COLO668 (cell line): ENCODE measurements around the gene ANXA9.

Source experiments
- DNase-seq: peaks from one replicate; lab custom pipeline; 2025; ENCODE audit not compliant: unreplicated experiment; lab: John Stamatoyannopoulos, UW

The ANXA9 gene

GRCh38 chr1:150974580-150975478 is 7.3 kb upstream of the ANXA9 start, which contains the start of gene CERS2:
Gene CERS2 (minus strand): TSS chr1:150974835. CDS start chr1:150969090, 5,745 bp downstream.
- peak; percentile 90 for DNase-seq

GRCh38 chr1:150976401-150976821 is 5.7 kb upstream of the ANXA9 start:
- no peak for DNase-seq

- DNase-seq = peak; percentile 74
Observed at GRCh38 chr1:150976879-150977694, 5.0 kb upstream of the ANXA9 start.

GRCh38 chr1:150979092-150980056 is 2.7 kb upstream of the ANXA9 start:
- DNase-seq = peak; percentile 86

GRCh38 chr1:150981177-150981804 is 801 bp upstream of the ANXA9 start:
- peak; percentile 82 for DNase-seq

- no peak for DNase-seq
Observed at GRCh38 chr1:150985179-150985825, 3.2 kb downstream of the ANXA9 start.

- DNase-seq = no peak
Observed at GRCh38 chr1:150987924-150988323, 5.8 kb downstream of the ANXA9 start.

GRCh38 chr1:150992626-150993025 is 10.5 kb downstream of the ANXA9 start:
- no peak for DNase-seq

- no peak for DNase-seq
Observed at GRCh38 chr1:150994248-150994647, 12.2 kb downstream of the ANXA9 start.

- DNase-seq = no peak
Observed at GRCh38 chr1:150995460-150995859, 13.4 kb downstream of the ANXA9 start.

- no peak for DNase-seq
Observed at GRCh38 chr1:150995896-150996295, 13.8 kb downstream of the ANXA9 start.

- DNase-seq = no peak
Observed at GRCh38 chr1:150997126-150997872, 15.2 kb downstream of the ANXA9 start.

- DNase-seq = no peak
Observed at GRCh38 chr1:150997949-150998348, 15.9 kb downstream of the ANXA9 start.

GRCh38 chr1:150999051-150999674 is 17.1 kb downstream of the ANXA9 start:
- no peak for DNase-seq

- no peak for DNase-seq
Observed at GRCh38 chr1:150999926-151000325, 17.8 kb downstream of the ANXA9 start.

GRCh38 chr1:151000408-151000807 is 18.3 kb downstream of the ANXA9 start:
- no peak for DNase-seq

- DNase-seq = no peak
Observed at GRCh38 chr1:151001602-151002001, 19.5 kb downstream of the ANXA9 start.

GRCh38 chr1:151002051-151002450 is 20.0 kb downstream of the ANXA9 start:
- DNase-seq = no peak

- no peak for DNase-seq
Observed at GRCh38 chr1:151002611-151003010, 20.5 kb downstream of the ANXA9 start.
